Ishikawa (cell line): ENCODE data around the gene MYO19.

Source experiments
- CEBPB ChIP-seq: IDR thresholded peaks from 2 replicates; pipeline ENCODE4 v1.6.1; 2012
- CREB1 ChIP-seq: IDR thresholded peaks from 2 replicates; pipeline ENCODE4 v1.6.1; 2012; ENCODE audit warnings: low read depth
- EGR1 ChIP-seq: IDR thresholded peaks from 2 replicates; pipeline ENCODE4 v1.6.1; 2012
- EP300 ChIP-seq: IDR thresholded peaks from 2 replicates; pipeline ENCODE4 v1.6.1; 2012; ENCODE audit warnings: borderline replicate concordance
- FOXM1 ChIP-seq: IDR thresholded peaks from 2 replicates; pipeline ENCODE4 v1.6.1; 2012; ENCODE audit warnings: low read depth, borderline replicate concordance
- RAD21 ChIP-seq: IDR thresholded peaks from 2 replicates; pipeline ENCODE4 v1.6.1; 2012; ENCODE audit warnings: low read depth
- TAF1 ChIP-seq: IDR thresholded peaks from 2 replicates; pipeline ENCODE4 v1.6.1; 2012; ENCODE audit warnings: low read depth, mild to moderate bottlenecking
- TCF12 ChIP-seq: IDR thresholded peaks from 2 replicates; pipeline ENCODE4 v1.6.1; 2012; ENCODE audit warnings: low read depth
- TEAD4 ChIP-seq: IDR thresholded peaks from 2 replicates; pipeline ENCODE4 v1.6.1; 2012
- YY1 ChIP-seq: IDR thresholded peaks from 2 replicates; pipeline ENCODE4 v1.6.1; 2012; ENCODE audit warnings: low read depth
- ZBTB7A ChIP-seq: IDR thresholded peaks from 2 replicates; pipeline ENCODE4 v1.6.1; 2012; ENCODE audit warnings: low read depth
- TF ChIP-seq, protein P1 (sequence below): IDR thresholded peaks from 2 replicates; pipeline ENCODE4 v1.6.1; 2012; ENCODE audit warnings: low read depth, mild to moderate bottlenecking
- TF ChIP-seq, protein P2 (sequence below): IDR thresholded peaks from 2 replicates; pipeline ENCODE4 v1.6.1; 2012
- TF ChIP-seq, protein P3 (sequence below): IDR thresholded peaks from 2 replicates; pipeline ENCODE4 v1.6.1; 2012

Gene MYO19

DNA sequence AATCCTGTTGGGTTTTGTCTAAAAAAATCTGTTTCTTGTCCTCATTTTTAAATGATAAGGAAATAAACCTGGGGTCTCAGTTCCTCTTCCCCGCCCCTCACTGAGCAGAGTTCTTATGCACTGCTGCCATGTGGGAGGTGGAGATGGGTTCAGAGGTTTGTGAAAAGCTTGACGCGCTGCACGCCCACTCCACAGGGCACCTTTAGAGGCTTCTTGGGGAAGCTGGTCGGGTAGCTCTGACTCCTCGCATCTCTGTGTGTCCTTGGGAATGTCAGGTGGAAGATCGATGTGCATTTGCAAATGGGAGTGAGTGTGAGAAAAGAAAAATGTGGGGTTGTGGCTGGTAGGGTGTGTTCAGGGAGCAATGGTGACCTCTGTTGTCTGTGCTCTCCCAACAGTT is 52.8 kb downstream of the MYO19 start:
- TF ChIP-seq, protein P1, sequence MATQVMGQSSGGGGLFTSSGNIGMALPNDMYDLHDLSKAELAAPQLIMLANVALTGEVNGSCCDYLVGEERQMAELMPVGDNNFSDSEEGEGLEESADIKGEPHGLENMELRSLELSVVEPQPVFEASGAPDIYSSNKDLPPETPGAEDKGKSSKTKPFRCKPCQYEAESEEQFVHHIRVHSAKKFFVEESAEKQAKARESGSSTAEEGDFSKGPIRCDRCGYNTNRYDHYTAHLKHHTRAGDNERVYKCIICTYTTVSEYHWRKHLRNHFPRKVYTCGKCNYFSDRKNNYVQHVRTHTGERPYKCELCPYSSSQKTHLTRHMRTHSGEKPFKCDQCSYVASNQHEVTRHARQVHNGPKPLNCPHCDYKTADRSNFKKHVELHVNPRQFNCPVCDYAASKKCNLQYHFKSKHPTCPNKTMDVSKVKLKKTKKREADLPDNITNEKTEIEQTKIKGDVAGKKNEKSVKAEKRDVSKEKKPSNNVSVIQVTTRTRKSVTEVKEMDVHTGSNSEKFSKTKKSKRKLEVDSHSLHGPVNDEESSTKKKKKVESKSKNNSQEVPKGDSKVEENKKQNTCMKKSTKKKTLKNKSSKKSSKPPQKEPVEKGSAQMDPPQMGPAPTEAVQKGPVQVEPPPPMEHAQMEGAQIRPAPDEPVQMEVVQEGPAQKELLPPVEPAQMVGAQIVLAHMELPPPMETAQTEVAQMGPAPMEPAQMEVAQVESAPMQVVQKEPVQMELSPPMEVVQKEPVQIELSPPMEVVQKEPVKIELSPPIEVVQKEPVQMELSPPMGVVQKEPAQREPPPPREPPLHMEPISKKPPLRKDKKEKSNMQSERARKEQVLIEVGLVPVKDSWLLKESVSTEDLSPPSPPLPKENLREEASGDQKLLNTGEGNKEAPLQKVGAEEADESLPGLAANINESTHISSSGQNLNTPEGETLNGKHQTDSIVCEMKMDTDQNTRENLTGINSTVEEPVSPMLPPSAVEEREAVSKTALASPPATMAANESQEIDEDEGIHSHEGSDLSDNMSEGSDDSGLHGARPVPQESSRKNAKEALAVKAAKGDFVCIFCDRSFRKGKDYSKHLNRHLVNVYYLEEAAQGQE: no peak
- TF ChIP-seq EGR1 (no peak), TEAD4 (no peak), CEBPB (no peak), FOXM1 (no peak), TAF1 (no peak), EP300 (no peak), RAD21 (no peak), CREB1 (no peak), TCF12 (no peak), ZBTB7A (no peak), YY1 (no peak)
- TF ChIP-seq, protein P2, sequence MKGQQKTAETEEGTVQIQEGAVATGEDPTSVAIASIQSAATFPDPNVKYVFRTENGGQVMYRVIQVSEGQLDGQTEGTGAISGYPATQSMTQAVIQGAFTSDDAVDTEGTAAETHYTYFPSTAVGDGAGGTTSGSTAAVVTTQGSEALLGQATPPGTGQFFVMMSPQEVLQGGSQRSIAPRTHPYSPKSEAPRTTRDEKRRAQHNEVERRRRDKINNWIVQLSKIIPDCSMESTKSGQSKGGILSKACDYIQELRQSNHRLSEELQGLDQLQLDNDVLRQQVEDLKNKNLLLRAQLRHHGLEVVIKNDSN: no peak

DNA sequence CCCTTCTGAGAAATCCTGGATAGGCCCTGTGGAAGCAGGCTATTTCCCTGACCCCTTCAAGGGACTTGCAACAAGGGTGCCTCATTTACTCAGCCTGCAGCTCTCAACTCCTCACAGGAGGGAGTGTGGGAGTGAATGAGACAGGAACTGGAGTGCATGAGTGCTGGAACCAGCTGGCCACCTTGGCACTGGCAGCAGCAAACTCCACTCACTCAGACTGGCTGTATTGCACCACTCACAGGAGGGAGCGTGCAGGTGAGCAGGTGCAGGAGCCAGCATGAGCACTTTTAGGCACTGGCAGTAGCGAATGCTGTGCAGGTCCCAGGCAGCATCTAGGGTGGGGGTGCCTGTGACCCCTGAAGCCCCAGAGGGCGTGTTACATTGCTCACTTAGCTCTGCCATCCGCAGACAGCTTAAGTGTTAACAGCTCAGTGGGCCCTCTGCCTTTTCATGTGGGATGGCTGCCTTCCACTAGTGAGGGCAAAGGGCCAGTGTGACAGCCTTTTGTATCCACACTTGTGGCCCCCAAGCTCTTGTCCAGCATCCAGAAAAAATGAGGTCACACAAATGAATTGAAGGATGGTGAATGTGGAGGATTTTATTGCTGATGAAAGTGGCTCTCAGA is 59.2 kb downstream of the MYO19 start:
- TF ChIP-seq, protein P3, sequence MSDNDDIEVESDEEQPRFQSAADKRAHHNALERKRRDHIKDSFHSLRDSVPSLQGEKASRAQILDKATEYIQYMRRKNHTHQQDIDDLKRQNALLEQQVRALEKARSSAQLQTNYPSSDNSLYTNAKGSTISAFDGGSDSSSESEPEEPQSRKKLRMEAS: no peak
- TF ChIP-seq, protein P1: no peak
- no peak for TF ChIP-seq CEBPB
- no peak for TF ChIP-seq TAF1
- TF ChIP-seq RAD21: no peak
- TF ChIP-seq CREB1: no peak
- TF ChIP-seq FOXM1: no peak
- TF ChIP-seq, protein P2: no peak
- no peak for TF ChIP-seq EP300
- no peak for TF ChIP-seq TCF12
- TF ChIP-seq ZBTB7A: no peak
- no peak for TF ChIP-seq TEAD4
- TF ChIP-seq EGR1: no peak

DNA sequence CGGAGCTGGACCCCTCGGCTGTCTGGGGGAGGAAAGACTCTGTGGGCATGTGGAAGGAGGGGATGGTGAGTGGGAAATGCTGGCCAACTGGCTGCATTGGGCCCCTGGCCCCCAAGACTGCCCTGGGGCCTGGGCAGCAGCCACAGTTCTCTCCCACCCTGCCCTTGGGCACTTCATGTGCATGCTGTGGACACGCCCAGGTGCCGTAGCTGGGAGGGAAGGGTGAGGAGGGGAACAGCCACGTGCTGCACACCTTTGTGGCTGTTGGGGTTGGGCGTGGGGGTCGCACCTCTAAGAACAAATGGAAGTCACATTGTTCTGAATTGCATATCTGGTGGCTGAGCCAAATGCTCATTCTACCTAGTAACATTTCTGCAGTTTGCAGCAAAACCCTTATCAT is 60.1 kb downstream of the MYO19 start:
- TF ChIP-seq TAF1 (no peak), YY1 (no peak), EGR1 (no peak), ZBTB7A (no peak), CEBPB (no peak), EP300 (no peak), CREB1 (no peak), TEAD4 (no peak)
- TF ChIP-seq, protein P1: no peak
- TF ChIP-seq, protein P3: no peak

DNA sequence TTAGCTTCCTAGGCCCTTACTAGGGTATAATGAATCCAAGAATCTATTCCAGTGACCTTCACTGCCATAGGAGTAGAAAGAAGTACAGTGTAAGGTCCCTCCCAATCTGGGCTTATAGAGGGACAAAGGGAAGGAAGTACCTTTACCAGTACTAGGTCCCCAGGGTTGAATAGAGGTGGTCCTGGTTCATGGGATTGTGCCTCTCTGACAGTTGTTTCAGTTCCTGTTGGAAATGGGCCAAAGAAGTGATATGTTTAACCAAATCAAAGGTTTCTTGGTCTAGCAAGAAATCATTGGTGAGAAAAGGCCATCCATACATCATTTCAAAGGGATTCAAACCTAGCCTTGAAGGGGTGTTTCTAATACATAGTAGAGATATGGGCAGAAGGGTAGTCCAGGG is 64.2 kb downstream of the MYO19 start:
- TF ChIP-seq CEBPB: no peak

DNA sequence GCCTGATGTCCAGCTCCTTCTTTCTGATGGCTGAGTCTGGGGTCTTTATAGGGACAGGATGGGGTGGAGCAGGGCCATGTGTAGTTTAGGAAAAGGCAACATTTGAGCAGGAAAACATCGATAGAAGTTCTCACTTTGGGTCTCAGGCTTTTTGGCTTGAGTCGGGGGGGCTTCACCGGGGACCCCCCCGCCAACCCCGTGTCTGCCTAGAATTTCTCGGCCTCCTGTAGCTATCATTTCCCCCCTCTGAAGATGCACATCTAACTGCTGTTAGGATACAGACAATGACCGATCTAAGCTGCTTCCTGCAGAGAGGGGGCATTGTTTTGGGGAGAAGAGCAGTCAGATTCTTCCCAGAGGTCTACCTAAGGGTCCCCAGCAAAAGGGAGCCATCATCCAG is 64.9 kb downstream of the MYO19 start:
- TF ChIP-seq, protein P2: no peak
- TF ChIP-seq EP300 (no peak), FOXM1 (no peak), CREB1 (no peak), RAD21 (no peak), TAF1 (no peak), ZBTB7A (no peak), YY1 (no peak), CEBPB (no peak)
- TF ChIP-seq, protein P1: no peak
- TF ChIP-seq, protein P3: no peak
